Measurements from ENCODE around the gene UNC13D.

UNC13D gene

DNA sequence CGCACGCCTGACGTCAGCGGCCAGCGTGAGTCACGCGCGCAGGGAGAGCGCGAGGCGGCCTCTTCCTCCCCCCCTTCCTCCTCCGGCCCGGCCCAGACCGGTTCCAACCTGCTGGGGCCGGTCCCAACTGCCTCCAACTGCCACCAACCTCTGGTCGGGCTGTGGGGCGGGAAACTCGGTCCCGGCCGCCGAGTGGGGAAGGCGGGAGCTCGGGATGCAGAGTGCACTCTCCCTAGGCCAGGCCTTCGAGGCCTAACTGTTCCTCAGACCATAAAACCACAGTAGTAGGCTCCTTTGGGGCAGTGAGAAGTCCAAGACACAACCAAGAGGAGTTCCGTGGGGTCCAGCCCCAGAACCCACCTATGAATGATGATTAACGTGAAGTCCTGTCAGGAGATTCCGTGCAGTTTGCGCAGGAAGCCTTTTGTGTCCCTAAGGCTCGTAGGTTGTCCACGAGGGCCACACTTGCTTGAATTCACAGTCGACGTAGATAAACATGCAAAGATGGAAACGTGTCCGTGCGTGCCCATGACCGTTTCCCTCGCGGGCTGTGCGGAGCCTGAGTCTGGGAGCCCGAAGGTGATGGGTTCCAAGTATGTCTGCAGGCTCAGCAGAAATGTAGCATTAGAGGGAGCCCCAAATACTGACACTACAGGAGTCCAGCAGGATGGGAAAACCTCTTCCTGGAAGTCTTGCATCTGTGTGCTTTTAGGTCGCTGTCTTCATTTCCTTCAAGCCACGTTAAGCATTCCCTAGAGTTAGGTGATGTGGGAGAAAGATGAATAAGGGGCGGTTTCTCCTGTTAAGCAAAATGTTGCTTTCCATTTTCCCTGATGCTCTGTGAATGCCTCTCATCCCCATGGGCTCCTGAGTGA is 59.0 kb downstream of the UNC13D start (continued):
- peak; percentile 98 for TF ChIP-seq ZNF324 (tag by site-specific recombination; IDR thresholded peaks at IDR 0.05)
- TF ChIP-seq SP2 (tag by site-specific recombination; IDR thresholded peaks at IDR 0.05): peak; percentile 83
- peak; percentile 91 for TF ChIP-seq ZNF600 (tag by site-specific recombination; IDR thresholded peaks at IDR 0.05)
- TF ChIP-seq, protein P1, sequence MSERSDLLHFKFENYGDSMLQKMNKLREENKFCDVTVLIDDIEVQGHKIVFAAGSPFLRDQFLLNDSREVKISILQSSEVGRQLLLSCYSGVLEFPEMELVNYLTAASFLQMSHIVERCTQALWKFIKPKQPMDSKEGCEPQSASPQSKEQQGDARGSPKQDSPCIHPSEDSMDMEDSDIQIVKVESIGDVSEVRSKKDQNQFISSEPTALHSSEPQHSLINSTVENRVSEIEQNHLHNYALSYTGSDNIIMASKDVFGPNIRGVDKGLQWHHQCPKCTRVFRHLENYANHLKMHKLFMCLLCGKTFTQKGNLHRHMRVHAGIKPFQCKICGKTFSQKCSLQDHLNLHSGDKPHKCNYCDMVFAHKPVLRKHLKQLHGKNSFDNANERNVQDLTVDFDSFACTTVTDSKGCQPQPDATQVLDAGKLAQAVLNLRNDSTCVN (tag by site-specific recombination; optimal IDR thresholded peaks at IDR 0.05): peak; percentile 65
- TF ChIP-seq, protein P2, sequence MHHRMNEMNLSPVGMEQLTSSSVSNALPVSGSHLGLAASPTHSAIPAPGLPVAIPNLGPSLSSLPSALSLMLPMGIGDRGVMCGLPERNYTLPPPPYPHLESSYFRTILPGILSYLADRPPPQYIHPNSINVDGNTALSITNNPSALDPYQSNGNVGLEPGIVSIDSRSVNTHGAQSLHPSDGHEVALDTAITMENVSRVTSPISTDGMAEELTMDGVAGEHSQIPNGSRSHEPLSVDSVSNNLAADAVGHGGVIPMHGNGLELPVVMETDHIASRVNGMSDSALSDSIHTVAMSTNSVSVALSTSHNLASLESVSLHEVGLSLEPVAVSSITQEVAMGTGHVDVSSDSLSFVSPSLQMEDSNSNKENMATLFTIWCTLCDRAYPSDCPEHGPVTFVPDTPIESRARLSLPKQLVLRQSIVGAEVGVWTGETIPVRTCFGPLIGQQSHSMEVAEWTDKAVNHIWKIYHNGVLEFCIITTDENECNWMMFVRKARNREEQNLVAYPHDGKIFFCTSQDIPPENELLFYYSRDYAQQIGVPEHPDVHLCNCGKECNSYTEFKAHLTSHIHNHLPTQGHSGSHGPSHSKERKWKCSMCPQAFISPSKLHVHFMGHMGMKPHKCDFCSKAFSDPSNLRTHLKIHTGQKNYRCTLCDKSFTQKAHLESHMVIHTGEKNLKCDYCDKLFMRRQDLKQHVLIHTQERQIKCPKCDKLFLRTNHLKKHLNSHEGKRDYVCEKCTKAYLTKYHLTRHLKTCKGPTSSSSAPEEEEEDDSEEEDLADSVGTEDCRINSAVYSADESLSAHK (tag by site-specific recombination; IDR thresholded peaks at IDR 0.05): 0 out of 2 replicates have a peak, but pooled peaks have one; percentile 40
- TF ChIP-seq, protein P3, sequence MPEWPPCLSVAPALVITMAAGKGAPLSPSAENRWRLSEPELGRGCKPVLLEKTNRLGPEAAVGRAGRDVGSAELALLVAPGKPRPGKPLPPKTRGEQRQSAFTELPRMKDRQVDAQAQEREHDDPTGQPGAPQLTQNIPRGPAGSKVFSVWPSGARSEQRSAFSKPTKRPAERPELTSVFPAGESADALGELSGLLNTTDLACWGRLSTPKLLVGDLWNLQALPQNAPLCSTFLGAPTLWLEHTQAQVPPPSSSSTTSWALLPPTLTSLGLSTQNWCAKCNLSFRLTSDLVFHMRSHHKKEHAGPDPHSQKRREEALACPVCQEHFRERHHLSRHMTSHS (tag by site-specific recombination; IDR thresholded peaks at IDR 0.05): no peak
- TF ChIP-seq ZEB2 (tag by site-specific recombination; IDR thresholded peaks at IDR 0.05): peak; percentile 83
- peak; percentile 86 for TF ChIP-seq ZBTB48 (tag by site-specific recombination; IDR thresholded peaks at IDR 0.05)
- no peak; the same call in 1 of the 2 replicates for TF ChIP-seq KLF9 (tag by site-specific recombination; IDR thresholded peaks at IDR 0.05; ENCODE audit: low read depth)
- peak; percentile 13; the same call in 1 of the 2 replicates for TF ChIP-seq ZNF623 (tag by site-specific recombination; IDR thresholded peaks at IDR 0.05)
- no peak for TF ChIP-seq ZNF555 (tag by site-specific recombination; conservative IDR thresholded peaks at IDR 0.05)
- TF ChIP-seq ZNF792 (tag by site-specific recombination; IDR thresholded peaks at IDR 0.05): peak; percentile 60; the same call in 1 of the 2 replicates
- TF ChIP-seq, protein P4, sequence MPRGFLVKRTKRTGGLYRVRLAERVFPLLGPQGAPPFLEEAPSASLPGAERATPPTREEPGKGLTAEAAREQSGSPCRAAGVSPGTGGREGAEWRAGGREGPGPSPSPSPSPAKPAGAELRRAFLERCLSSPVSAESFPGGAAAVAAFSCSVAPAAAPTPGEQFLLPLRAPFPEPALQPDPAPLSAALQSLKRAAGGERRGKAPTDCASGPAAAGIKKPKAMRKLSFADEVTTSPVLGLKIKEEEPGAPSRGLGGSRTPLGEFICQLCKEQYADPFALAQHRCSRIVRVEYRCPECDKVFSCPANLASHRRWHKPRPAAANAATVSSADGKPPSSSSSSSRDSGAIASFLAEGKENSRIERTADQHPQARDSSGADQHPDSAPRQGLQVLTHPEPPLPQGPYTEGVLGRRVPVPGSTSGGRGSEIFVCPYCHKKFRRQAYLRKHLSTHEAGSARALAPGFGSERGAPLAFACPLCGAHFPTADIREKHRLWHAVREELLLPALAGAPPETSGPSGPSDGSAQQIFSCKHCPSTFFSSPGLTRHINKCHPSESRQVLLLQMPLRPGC (tag by site-specific recombination; IDR thresholded peaks at IDR 0.05): peak; percentile 89
- peak; percentile 37; the same call in 1 of the 2 replicates for TF ChIP-seq KLF10 (tag by site-specific recombination; IDR thresholded peaks at IDR 0.05)
- TF ChIP-seq SETDB1 (IDR thresholded peaks at IDR 0.05; ENCODE audit: insufficient read length, low read length): no peak
- peak; percentile 86 for TF ChIP-seq SP7 (tag by site-specific recombination; IDR thresholded peaks at IDR 0.05)
- 0 out of 2 replicates have a peak, but pooled peaks have one; percentile 25 for TF ChIP-seq ZNF664 (tag by site-specific recombination; IDR thresholded peaks at IDR 0.05)
- peak; percentile 90 for TF ChIP-seq ZNF660 (tag by site-specific recombination; IDR thresholded peaks at IDR 0.05)
- peak; percentile 72 for TF ChIP-seq ZFP69B (tag by site-specific recombination; IDR thresholded peaks at IDR 0.05)
- TF ChIP-seq KLF8 (tag by site-specific recombination; IDR thresholded peaks at IDR 0.05): peak; percentile 73
- TF ChIP-seq ZNF501 (tag by site-specific recombination; IDR thresholded peaks at IDR 0.05): peak; percentile 98
- TF ChIP-seq, protein P5, sequence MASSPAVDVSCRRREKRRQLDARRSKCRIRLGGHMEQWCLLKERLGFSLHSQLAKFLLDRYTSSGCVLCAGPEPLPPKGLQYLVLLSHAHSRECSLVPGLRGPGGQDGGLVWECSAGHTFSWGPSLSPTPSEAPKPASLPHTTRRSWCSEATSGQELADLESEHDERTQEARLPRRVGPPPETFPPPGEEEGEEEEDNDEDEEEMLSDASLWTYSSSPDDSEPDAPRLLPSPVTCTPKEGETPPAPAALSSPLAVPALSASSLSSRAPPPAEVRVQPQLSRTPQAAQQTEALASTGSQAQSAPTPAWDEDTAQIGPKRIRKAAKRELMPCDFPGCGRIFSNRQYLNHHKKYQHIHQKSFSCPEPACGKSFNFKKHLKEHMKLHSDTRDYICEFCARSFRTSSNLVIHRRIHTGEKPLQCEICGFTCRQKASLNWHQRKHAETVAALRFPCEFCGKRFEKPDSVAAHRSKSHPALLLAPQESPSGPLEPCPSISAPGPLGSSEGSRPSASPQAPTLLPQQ (tag by site-specific recombination; IDR thresholded peaks at IDR 0.05): peak; percentile 58
- TF ChIP-seq, protein P6, sequence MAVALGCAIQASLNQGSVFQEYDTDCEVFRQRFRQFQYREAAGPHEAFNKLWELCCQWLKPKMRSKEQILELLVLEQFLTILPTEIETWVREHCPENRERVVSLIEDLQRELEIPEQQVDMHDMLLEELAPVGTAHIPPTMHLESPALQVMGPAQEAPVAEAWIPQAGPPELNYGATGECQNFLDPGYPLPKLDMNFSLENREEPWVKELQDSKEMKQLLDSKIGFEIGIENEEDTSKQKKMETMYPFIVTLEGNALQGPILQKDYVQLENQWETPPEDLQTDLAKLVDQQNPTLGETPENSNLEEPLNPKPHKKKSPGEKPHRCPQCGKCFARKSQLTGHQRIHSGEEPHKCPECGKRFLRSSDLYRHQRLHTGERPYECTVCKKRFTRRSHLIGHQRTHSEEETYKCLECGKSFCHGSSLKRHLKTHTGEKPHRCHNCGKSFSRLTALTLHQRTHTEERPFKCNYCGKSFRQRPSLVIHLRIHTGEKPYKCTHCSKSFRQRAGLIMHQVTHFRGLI (tag by site-specific recombination; IDR thresholded peaks at IDR 0.05): peak; percentile 82
- TF ChIP-seq ZNF544 (tag by site-specific recombination; IDR thresholded peaks at IDR 0.05): no peak
- no peak for TF ChIP-seq ZNF768 (tag by site-specific recombination; IDR thresholded peaks at IDR 0.05)
- TF ChIP-seq ZBTB21 (tag by site-specific recombination; IDR thresholded peaks at IDR 0.05): peak; percentile 83
- peak; percentile 95 for TF ChIP-seq ZFP37 (tag by site-specific recombination; IDR thresholded peaks at IDR 0.05)
- no peak for TF ChIP-seq ZNF184 (tag by site-specific recombination; IDR thresholded peaks at IDR 0.05)
- TF ChIP-seq HOXA7 (CRISPR knock-in tag; IDR thresholded peaks at IDR 0.05; ENCODE audit: borderline replicate concordance): peak; percentile 79; the same call in 1 of the 2 replicates

All from HEK293 (cell line).